Osteoblast (primary cell): Measurements from ENCODE around the gene DYNC2H1. TPM values are rescaled to one million over a fixed set of nuclear protein-coding genes. Genes with fewer than 3 reads are reported as not detected.
A peak's percentile ranks its signal among the peaks of the same experiment; 100 is the strongest.

ENCODE experiments used
- DNase-seq: peaks from one replicate; pipeline ENCODE4 v3.0.0; 2011; ENCODE audit warnings: low spot score, mixed read lengths; ENCODE audit not compliant: insufficient read length; ENCODE audit errors: missing footprints
- H2AFZ ChIP-seq: 2 replicates; pipeline ENCODE4 v1.6.0; 2011; ENCODE audit warnings: mild to moderate bottlenecking, low read length
- H3K27ac ChIP-seq: 2 replicates; pipeline ENCODE4 v1.5.1; 2011; ENCODE audit warnings: mild to moderate bottlenecking, low read depth, low read length, moderate library complexity
- H3K27me3 ChIP-seq: 2 replicates; pipeline ENCODE4 v1.6.0; 2012; ENCODE audit warnings: mild to moderate bottlenecking, control low read depth, inconsistent platforms, low read length, moderate library complexity; ENCODE audit not compliant: insufficient read depth
- H3K36me3 ChIP-seq: 2 replicates; pipeline ENCODE4 v1.5.1; 2011; ENCODE audit warnings: mild to moderate bottlenecking, low read length, control low read depth, moderate library complexity; ENCODE audit not compliant: insufficient read depth
- H3K4me1 ChIP-seq: 2 replicates; pipeline ENCODE4 v1.5.1; 2011; ENCODE audit warnings: mild to moderate bottlenecking, low read length, control low read depth, moderate library complexity; ENCODE audit not compliant: insufficient read depth
- H3K4me2 ChIP-seq: 2 replicates; pipeline ENCODE4 v1.6.0; 2011; ENCODE audit warnings: mild to moderate bottlenecking, low read length; ENCODE audit not compliant: insufficient read depth
- H3K4me3 ChIP-seq: fragments of 200-600 bp; sonication (generic); 3 replicates; pipeline ENCODE4 v1.5.1; 2012; ENCODE audit warnings: mild to moderate bottlenecking, low read length, inconsistent platforms; ENCODE audit not compliant: insufficient read depth
- H3K79me2 ChIP-seq: 2 replicates; pipeline ENCODE4 v1.6.0; 2012; ENCODE audit warnings: mild to moderate bottlenecking, low read length, control low read depth, inconsistent platforms; ENCODE audit not compliant: insufficient read depth
- H3K9me3 ChIP-seq: 2 replicates; pipeline ENCODE4 v1.5.1; 2011; ENCODE audit warnings: low read depth, low read length, control low read depth
- H4K20me1 ChIP-seq: 2 replicates; pipeline ENCODE4 v1.6.0; 2012; ENCODE audit warnings: mild to moderate bottlenecking, low read length, control low read depth; ENCODE audit not compliant: insufficient read depth
- CTCF ChIP-seq: IDR thresholded peaks from 2 replicates; pipeline ENCODE4 v1.5.1; 2011; ENCODE audit warnings: mild to moderate bottlenecking, low read depth, low read length, moderate library complexity; ENCODE audit errors: extremely low read depth
- total RNA-seq: library from RNA; depleted of rRNA; stranded (reverse); fragments of >200 nt; gene quantifications from 2 replicates; pipeline ENCODE4 v1.2.3, GENCODE V29; 2012

DYNC2H1 gene
- total RNA-seq, 1 donor = 82.2 TPM

- H3K36me3 ChIP-seq = no peaks in the 10 kb centered on the region
- DNase-seq = no peak
- H2AFZ ChIP-seq = peak overlapping the region; percentile 26
- H3K9me3 ChIP-seq = no peaks in the 10 kb centered on the region
- H3K4me1 ChIP-seq = peaks cover 6% of the 10 kb centered on the region
- no peak overlapping the region for H3K27ac ChIP-seq
- H3K27me3 ChIP-seq = no peaks in the 10 kb centered on the region
- TF ChIP-seq CTCF = no peak
- H3K79me2 ChIP-seq = no peaks in the 10 kb centered on the region
- peak overlapping the region; percentile 32 for H3K4me3 ChIP-seq
- peak overlapping the region; percentile 58 for H3K4me2 ChIP-seq
- no peaks in the 10 kb centered on the region for H4K20me1 ChIP-seq
Observed at GRCh38 chr11:103325686-103326069, 216.5 kb downstream of the DYNC2H1 start.

- no peaks in the 10 kb centered on the region for H3K9me3 ChIP-seq
- H3K4me2 ChIP-seq = peak overlapping the region; percentile 58
- H3K4me1 ChIP-seq = peaks cover 6% of the 10 kb centered on the region
- H4K20me1 ChIP-seq = no peaks in the 10 kb centered on the region
- no peaks in the 10 kb centered on the region for H3K79me2 ChIP-seq
- no peak overlapping the region for H3K27ac ChIP-seq
- H3K36me3 ChIP-seq = no peaks in the 10 kb centered on the region
- peak overlapping the region; percentile 32 for H3K4me3 ChIP-seq
- peak; percentile 83 for DNase-seq
- peak overlapping the region; percentile 77 for H2AFZ ChIP-seq
- H3K27me3 ChIP-seq = no peaks in the 10 kb centered on the region
- TF ChIP-seq CTCF = peak; percentile 83
Observed at GRCh38 chr11:103326070-103326794, 217.0 kb downstream of the DYNC2H1 start.

- no peak for TF ChIP-seq CTCF
Observed at GRCh38 chr11:103327721-103328120, 218.5 kb downstream of the DYNC2H1 start.

GRCh38 chr11:103332409-103332808 lies 223.2 kb downstream of the DYNC2H1 start:
- Histone ChIP-seq H3K79me2 (no peaks in the 10 kb centered on the region), H3K27me3 (no peaks in the 10 kb centered on the region), H3K27ac (no peak overlapping the region), H3K4me1 (no peaks in the 10 kb centered on the region), H3K4me2 (no peak overlapping the region), H4K20me1 (no peaks in the 10 kb centered on the region), H3K4me3 (no peak overlapping the region), H3K9me3 (no peaks in the 10 kb centered on the region), H2AFZ (no peak overlapping the region), H3K36me3 (no peaks in the 10 kb centered on the region)
- TF ChIP-seq CTCF = no peak
- peak; percentile 17 for DNase-seq

More at GRCh38 chr11:103327721-103328120, 218.5 kb downstream of the DYNC2H1 start:
- no peaks in the 10 kb centered on the region for H3K27me3 ChIP-seq
- H3K4me2 ChIP-seq = no peak overlapping the region
- peak; percentile 47 for DNase-seq
- peaks cover 6% of the 10 kb centered on the region for H3K4me1 ChIP-seq
- H2AFZ ChIP-seq = no peak overlapping the region
- no peak overlapping the region for H3K4me3 ChIP-seq
- H3K79me2 ChIP-seq = no peaks in the 10 kb centered on the region
- no peaks in the 10 kb centered on the region for H3K9me3 ChIP-seq
- H4K20me1 ChIP-seq = no peaks in the 10 kb centered on the region
- H3K36me3 ChIP-seq = no peaks in the 10 kb centered on the region
- H3K27ac ChIP-seq = no peak overlapping the region
